Endometrial microvascular endothelial cells (primary cell): ENCODE results near the gene CYTIP. TPM values are rescaled to one million over a fixed set of nuclear protein-coding genes. Genes with fewer than 3 reads are reported as not detected.
"Not testable (repeated sequence)": the region's sequence is repeated elsewhere in the genome, so short reads cannot be mapped to it uniquely, and the experiment has no call there.

Source experiments
- in situ Hi-C: cut with HindIII; loops from 2 replicates; pipeline ENCODE4 v1.10.0; 2017; ENCODE audit warnings: low sequenced_read_pairs, low pct_unique_long_range_greater_than_20kb; ENCODE audit errors: inconsistent ontology term
- total RNA-seq: library from RNA; depleted of rRNA; stranded (reverse); fragments of >200 nt; gene quantifications from one replicate; pipeline ENCODE4 v1.2.3, GENCODE V29; 2015; ENCODE audit errors: inconsistent ontology term

The CYTIP gene
- total RNA-seq, 1 donor from 2014 or later = not detected

- in situ Hi-C loops = not testable (repeated sequence)
Observed at GRCh38 chr2:157402801-157403485, 40.9 kb downstream of the CYTIP start.

- in situ Hi-C loops = no loop called here
Observed at GRCh38 chr2:157395811-157396210, 48.1 kb downstream of the CYTIP start.

- in situ Hi-C loops = no loop called here
Observed at GRCh38 chr2:157394928-157395327, 49.0 kb downstream of the CYTIP start.

- in situ Hi-C loops = no loop called here
Observed at GRCh38 chr2:157393348-157393747, 50.5 kb downstream of the CYTIP start.

- in situ Hi-C loops = no loop called here
Observed at GRCh38 chr2:157388827-157389226, 55.1 kb downstream of the CYTIP start.

- in situ Hi-C loops = no loop called here
Observed at GRCh38 chr2:157386747-157387146, 57.1 kb downstream of the CYTIP start.

GRCh38 chr2:157386247-157386646 lies 57.6 kb downstream of the CYTIP start:
- in situ Hi-C loops = no loop called here

GRCh38 chr2:157377861-157378260 lies 66.0 kb downstream of the CYTIP start:
- in situ Hi-C loops = no loop called here

GRCh38 chr2:157376041-157376440 lies 67.8 kb downstream of the CYTIP start:
- in situ Hi-C loops = no loop called here

GRCh38 chr2:157375384-157375783 lies 68.5 kb downstream of the CYTIP start:
- in situ Hi-C loops = no loop called here

GRCh38 chr2:157368508-157368907 lies 75.4 kb downstream of the CYTIP start:
- in situ Hi-C loops = not testable (repeated sequence)

- in situ Hi-C loops = no loop called here
Observed at GRCh38 chr2:157367704-157368103, 76.2 kb downstream of the CYTIP start.

Other genes starting within 250 kb of the CYTIP start
- under 0.01 TPM for gene GALNT5, start 186.4 kb downstream of the CYTIP start, total RNA-seq
- gene ERMN, start 118.3 kb downstream of the CYTIP start, total RNA-seq = not detected
- gene ACVR1C, start 184.8 kb upstream of the CYTIP start, total RNA-seq = not detected